ENCODE measurements around the gene HSD17B1.

- TF ChIP-seq CTCF (conservative IDR thresholded peaks at IDR 0.05 in 1 of 2, IDR thresholded peaks at IDR 0.05 in 1 of 2; ENCODE audit: extremely low read depth in 1 of 2, insufficient read depth in 1 of 2, low read depth in 1 of 2, low read length in 2 of 2): no peak
- no peak for TF ChIP-seq EZH2 (IDR thresholded peaks at IDR 0.05; ENCODE audit: borderline replicate concordance, low read length)
These were observed 27.5 kb upstream of the HSD17B1 start for GRCh38 chr17:42525221-42525620.

Measured in mammary epithelial cell (primary cell).